HG02763 (cell line): ENCODE data around the gene UNC45A.
"Not testable (repeated sequence)": the region's sequence is repeated elsewhere in the genome, so short reads cannot be mapped to it uniquely, and the experiment has no call there.

Experiments used
- ATAC-seq: cut with Tn5 transposase; IDR thresholded peaks from one replicate; pipeline ENCODE4 v1.9.1; 2021; ENCODE audit warnings: mild to moderate bottlenecking, moderate library complexity; ENCODE audit not compliant: unreplicated experiment

Gene UNC45A

DNA sequence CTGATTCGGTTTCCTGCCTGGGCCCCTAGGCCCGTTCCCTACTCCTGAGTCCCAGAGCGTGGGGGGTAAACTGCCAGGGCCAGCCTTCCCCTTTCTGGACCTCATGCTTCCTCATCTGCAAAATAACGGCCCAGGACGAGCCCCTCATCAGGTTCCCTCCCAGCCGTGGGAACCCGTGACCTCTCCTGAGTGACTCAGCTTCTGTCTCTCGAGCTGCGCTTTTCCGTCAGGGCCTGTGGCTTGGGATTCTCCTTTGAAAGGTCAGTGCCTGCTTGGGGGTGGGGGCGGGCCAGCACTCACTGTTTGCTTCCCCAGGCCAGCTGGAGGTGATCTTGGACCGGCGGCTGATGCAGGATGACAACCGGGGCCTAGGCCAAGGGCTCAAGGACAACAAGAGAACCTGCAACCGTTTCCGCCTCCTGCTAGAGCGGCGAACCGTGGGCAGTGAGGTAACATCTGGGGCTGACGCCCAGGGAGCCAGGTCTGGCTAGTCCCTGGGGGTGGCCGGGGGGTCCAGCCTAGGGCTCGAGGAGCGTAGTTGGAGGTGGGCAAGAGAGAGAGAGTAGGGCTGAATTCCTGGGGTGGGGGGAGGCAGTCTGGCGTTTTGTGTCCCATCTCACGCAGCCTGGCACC, 19.2 kb upstream of the UNC45A start:
- ATAC-seq = no peak

GRCh38 chr15:90916461-90916860, 18.6 kb upstream of the UNC45A start:
- no peak for ATAC-seq

DNA sequence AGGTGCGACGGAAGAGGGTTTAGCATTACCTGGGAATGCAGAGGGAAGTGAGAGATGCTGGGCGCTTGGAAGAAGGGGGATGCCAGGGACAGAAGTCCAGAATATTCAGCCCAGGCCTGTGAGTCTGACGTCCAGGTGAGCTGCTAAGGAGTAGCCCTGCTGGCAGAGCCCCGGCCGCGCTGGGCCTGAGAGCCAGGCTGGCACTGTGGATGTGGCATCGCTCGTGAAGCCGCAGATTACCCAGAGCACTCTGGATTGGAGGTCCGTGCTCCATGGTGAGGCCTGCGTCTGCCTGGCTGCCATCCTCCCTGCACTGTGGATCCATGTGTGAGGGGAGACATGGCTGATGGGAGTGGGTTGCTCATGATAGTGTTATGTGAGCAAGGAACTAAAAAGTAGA, 17.5 kb upstream of the UNC45A start:
- no peak for ATAC-seq

DNA sequence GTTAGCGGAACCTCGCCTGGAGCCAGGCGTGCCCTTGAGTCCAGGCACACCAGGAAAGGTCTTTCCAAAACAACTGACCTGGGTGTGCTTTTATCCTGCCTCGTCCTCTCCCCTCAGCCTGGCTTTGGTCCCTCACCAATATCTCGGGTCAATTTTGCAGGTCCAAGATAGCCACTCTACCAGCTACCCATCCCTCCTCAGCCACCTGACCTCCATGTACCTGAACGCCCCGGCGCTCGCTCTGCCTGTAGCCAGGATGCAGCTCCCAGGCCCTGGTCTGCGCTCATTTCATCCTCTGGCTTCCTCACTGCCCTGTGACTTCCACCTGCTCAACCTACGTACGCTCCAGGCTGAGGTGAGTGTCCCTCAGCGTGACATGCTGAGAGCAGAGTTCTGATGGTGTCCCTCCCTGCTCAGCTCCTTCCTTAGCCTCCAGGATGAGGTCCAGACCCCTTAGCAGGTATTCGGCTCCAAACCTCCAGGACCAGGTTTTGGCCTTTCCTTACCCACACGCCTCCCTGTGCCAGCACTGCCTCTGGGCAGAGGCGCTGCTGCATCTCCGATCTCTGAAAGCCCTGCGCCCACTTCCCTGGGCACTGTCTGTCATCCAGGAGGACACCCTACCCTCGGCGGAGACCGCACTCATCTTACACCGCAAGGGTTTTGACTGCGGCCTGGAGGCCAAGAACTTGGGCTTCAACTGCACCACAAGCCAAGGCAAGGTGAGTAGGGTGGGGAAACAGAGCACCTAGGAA, 16.9 kb upstream of the UNC45A start:
- no peak for ATAC-seq

DNA sequence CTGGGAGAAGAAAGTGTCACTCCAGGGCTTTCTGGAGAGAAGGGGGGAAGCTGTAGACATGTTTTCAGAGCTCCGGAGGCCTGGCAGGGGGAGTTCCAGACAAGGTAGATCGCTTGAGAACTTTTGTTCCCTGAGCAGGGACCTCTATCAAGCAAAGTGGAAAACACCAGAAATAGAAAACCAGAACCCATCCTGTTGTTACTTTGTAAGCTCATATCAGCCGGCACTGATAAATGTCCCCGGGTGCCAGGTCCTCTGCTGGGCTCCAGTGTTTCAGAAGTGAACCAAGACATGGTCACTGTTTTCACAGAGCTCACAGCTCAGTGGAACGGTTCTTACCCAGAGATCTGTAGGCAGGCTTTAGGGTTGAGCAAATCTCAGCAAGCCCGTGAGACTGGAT, 16.2 kb upstream of the UNC45A start:
- no peak for ATAC-seq

- ATAC-seq = no peak
These were observed 13.2 kb upstream of the UNC45A start for GRCh38 chr15:90921887-90922286.

DNA sequence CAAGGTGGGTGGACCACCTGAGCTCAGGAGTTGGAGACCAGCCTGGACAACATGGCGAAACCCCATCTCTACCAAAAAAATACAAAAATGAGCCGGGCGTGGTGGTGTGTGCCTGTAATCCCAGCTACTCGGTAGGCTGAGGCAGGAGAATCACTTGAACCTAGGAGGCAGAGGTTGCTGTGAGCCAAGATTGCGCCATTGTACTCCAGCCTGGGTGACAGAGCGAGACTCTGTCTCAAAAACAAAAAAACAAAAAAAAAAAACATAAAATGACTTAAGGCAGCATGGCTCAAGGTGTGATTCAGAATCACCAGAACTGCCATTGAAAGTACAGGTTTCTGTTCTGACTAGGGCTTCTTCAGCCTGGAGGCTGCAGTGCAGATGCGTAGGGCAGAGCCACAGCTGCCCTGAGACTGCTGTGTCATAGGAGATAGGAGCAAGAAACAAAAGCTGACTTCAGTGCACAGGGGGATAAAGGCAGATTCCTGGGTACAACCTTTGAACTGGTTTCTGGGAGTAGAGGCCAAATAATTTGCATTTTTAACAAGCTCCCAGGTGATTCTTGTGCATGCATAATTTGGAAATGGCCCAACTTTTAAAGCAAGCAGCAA, 12.3 kb upstream of the UNC45A start:
- ATAC-seq = peak; percentile 65

- ATAC-seq = no peak
These were observed 10.7 kb upstream of the UNC45A start for GRCh38 chr15:90924375-90924774.

- ATAC-seq = not testable (repeated sequence)
These were observed 8.3 kb upstream of the UNC45A start for GRCh38 chr15:90926766-90927165.

DNA sequence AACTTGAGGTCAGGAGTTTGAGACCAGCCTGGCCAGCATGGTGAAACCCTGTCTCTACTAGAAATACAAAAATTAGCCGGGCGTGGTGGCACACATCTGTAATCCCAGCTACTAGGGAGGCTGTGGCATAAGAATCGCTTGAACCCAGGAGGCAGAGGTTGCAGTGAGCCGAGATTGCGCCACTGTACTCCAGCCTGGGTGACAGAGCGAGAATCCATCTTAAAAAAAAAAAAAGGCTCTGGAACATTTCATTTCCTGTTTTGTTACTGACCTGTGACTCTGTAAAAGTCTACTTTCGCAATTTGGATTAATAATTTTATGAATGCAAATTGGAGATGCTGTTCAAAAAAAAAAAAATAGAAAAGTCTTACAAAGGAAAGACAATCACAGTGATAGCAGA, 7.0 kb upstream of the UNC45A start:
- not testable (repeated sequence) for ATAC-seq

GRCh38 chr15:90929246-90930019, 5.7 kb upstream of the UNC45A start:
- no peak for ATAC-seq

DNA sequence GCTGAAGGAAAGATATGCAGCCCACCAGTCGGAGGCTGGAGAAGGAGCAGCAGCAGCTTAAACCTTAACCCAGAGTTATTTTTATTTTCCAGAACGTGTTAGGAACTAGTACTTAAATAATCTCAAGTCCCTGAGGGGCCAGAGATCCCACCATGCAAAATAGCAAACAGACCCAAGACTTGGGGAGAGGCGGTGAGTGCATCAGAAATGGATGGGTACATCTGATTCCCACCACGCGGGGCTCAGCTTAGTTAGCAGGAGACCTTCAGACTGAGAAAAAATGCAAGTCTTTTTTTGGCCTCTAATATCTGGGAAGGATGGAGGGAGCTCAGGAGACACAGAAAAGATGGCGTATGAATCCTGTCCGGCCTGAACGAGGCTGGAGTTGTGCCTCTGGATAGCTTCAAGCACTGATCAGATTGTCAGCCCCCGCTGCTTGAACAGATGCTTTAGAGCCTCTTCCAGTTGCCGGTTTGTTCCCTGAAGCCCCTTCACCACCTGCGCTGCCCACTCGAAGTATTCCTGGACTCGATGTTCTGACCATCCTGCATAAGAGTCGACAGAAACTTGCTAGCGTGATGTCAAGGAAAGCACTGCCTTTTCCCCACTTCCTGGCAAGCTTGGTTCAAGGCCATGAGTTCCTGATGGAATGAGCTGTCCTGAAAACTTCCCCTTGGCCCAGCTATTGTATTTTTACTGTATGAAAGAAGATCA, 4.1 kb upstream of the UNC45A start:
- no peak for ATAC-seq

DNA sequence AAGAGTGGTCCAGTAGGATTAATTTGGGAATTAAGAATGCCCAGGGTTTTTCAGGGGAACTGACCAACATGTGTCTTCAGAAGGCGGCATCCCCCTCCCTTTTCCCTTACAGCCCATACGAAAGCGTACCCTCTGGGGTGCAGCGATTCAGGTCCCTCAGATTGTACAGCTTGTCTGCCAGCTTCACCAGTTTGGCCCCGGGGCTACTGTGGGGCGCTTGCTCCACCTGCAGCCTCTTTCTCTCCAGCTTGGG, 3.6 kb upstream of the UNC45A start:
- ATAC-seq = no peak

DNA sequence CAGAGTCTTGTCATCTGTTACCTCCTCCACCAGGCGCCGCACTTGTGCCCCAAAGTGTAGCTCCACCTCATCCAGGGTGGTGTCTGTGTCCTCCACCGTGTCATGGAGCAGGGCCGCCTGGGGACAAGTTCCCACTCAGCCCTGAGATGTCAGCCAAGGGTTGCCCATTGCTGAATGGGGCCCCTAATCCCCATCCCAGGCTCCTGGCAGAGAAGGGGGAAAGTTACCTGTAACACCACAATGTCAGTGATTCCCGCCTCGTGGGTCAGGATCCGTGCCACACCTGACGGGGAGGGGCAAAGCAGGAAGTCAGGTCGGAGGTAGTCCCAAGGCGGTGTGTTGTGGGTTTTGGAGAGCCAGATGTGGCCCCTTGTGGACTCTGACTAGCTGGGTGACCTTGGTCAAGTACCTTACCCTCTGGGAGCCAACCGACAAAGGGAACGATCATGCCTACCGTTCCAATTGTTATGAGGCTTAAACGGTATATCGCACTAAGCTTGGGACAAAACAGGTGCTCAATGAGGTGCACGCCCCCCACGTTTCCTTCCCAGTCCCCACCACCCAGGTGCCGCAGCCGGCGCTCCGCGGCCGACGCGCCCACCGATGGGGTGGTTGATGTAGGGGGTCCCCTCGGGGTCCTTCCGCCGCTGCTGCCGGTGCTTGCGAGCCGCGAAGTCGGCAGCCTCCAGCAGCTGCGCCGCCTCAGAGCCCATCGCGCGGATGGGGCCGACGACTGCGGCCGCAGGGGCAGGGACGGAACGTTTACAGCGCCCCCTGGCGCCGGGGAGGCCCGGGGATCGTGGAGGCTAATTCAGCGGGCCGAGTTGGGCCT, 3.0 kb upstream of the UNC45A start, which contains the start of gene HDDC3:
TSS of gene HDDC3 (minus strand) at position 722 of the 832 bp plus-strand sequence. CDS start at position 713, 9 bp downstream.
- ATAC-seq = peak; percentile 44

- no peak for ATAC-seq
These were observed 2.5 kb upstream of the UNC45A start for GRCh38 chr15:90932660-90932991.

- no peak for ATAC-seq
These were observed 1.8 kb upstream of the UNC45A start for GRCh38 chr15:90933301-90933700.

DNA sequence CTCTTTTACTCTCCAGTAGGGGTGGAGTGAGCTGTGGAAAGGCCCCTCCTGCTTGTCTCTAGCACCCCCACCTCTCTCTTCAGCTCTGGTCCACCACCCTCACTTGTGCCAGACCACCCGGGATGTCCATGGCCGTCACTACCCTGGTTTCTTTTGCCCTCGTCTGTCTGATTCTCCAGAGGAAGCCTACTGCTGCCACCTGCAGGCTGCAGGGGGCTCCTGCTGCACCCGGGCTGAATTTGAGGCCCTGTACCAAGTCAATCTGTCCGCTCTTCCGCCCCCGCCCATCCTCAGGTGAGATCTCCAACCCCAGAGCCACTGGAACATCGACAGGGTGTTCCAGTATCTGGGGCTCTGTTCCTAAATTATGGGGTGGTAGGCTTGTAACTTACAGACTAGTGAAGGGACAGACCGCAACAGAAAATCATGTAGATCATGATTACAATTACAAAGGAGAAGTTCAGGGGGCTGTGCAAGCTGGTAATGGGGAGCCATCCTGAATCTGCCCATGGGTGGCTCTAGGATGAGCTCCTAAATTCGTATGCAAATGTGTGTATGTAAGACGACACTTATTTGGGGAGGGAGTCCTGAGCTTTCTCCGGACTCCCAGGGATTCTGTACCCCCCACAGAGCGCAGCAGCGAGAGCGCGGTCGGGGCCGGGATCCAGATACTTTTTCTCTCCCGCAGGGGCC, 683 bp upstream of the UNC45A start:
- no peak for ATAC-seq

DNA sequence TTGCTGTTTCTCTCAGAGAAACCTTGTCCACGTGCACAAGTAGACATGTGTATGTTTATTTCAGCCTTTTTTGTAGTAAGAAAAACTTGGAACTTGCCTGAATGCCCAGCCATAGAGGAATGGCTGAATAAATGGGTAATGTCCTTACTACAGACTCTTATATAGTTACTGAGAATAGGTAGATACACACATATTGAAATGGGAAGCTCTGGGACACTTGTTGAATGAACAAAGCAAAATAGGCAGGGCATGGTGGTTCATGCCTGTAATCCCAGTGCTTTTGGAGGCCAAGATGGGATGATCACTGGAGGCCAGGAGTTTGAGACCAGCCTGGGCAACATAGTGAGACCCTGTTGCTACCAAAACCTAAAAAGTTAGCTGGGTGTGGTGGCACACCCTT, 1.7 kb downstream of the UNC45A start:
- ATAC-seq = no peak

DNA sequence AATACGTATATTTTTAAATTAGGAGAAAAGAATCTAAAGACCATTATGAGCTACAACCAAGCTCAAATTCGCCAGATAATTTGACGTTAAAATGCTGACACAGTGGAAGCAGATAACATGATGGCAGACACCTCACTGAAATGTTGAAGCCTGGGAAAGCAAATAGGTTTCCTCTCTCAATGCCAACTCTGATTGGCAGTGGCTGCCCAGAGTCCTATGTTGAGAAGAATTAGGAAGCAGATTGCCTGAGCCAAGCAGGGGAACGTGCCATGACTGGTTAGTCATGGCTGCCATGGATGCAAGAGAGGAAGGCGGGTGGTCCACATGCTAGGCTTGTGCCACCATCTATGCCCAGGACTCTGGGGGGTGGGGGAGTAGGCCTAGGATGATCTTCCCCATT, 3.2 kb downstream of the UNC45A start:
- ATAC-seq = no peak

DNA sequence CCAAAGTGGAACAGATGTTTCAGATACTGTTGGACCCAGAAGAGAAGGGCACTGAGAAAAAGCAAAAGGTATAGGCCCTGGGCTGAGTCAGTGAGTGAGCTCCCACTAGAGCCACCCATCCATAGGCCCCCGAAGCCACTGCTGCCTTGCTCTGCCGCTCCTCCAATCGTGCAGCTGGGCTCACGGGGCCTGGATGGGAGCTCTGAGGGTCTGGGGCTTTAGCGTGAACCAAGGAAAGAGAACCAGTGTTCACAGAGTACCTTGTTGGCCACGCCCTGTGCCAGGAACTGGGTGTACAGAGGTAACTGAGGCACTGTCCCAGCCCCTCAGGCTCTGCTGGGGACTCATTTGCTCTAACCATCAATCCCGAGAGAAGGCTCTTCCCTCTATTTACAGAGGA, 4.7 kb downstream of the UNC45A start:
- no peak for ATAC-seq
